Smooth muscle cell (in vitro differentiated cells): ENCODE measurements around the gene ABCG2. TPM values are rescaled to one million over a fixed set of nuclear protein-coding genes. Genes with fewer than 3 reads are reported as not detected.

Experiments used
- DNase-seq: peaks from one replicate; lab custom pipeline; 2025; ENCODE audit not compliant: unreplicated experiment; lab: John Stamatoyannopoulos, UW
- H2AFZ ChIP-seq: fragments of 200-600 bp; sonication (generic); 2 replicates; pipeline ENCODE4 v1.6.0; 2016; ENCODE audit warnings: antibody characterized with exemption, low read depth, mild to moderate bottlenecking
- H3F3A ChIP-seq: fragments of 200-600 bp; sonication (generic); 2 replicates; pipeline ENCODE4 v1.6.0; 2017; ENCODE audit warnings: antibody characterized with exemption, low read depth
- H3K27ac ChIP-seq: fragments of 200-600 bp; sonication (generic); 2 replicates; pipeline ENCODE4 v1.5.1; 2016; ENCODE audit warnings: low read depth, mild to moderate bottlenecking
- H3K27me3 ChIP-seq: fragments of 200-600 bp; sonication (generic); 2 replicates; pipeline ENCODE4 v1.6.1; 2016; ENCODE audit warnings: low read depth, mild to moderate bottlenecking
- H3K36me3 ChIP-seq: fragments of 200-600 bp; sonication (generic); 2 replicates; pipeline ENCODE4 v1.5.1; 2016; ENCODE audit warnings: low read depth
- H3K4me1 ChIP-seq: fragments of 200-600 bp; sonication (generic); 2 replicates; pipeline ENCODE4 v1.5.1; 2016; ENCODE audit warnings: low read depth
- H3K4me2 ChIP-seq: fragments of 200-600 bp; sonication (generic); 2 replicates; pipeline ENCODE4 v1.6.0; 2016; ENCODE audit warnings: mild to moderate bottlenecking
- H3K4me3 ChIP-seq: fragments of 200-600 bp; sonication (generic); 2 replicates; pipeline ENCODE4 v1.5.1; 2016; ENCODE audit warnings: mild to moderate bottlenecking
- H3K79me2 ChIP-seq: fragments of 200-600 bp; sonication (generic); 2 replicates; pipeline ENCODE4 v1.6.0; 2016; ENCODE audit warnings: low read depth, mild to moderate bottlenecking
- H3K9ac ChIP-seq: fragments of 200-600 bp; sonication (generic); 2 replicates; pipeline ENCODE4 v1.6.0; 2016; ENCODE audit warnings: low read depth
- H3K9me3 ChIP-seq: fragments of 200-600 bp; sonication (generic); replicated peaks from 2 replicates; pipeline ENCODE4 v1.5.1; 2016; ENCODE audit warnings: low read depth
- H4K20me1 ChIP-seq: fragments of 200-600 bp; sonication (generic); 2 replicates; pipeline ENCODE4 v1.6.0; 2016; ENCODE audit warnings: low read depth
- CTCF ChIP-seq: fragments of 200-600 bp; sonication (generic); IDR thresholded peaks from 2 replicates; pipeline ENCODE4 v1.5.1; 2017; ENCODE audit warnings: borderline replicate concordance, mild to moderate bottlenecking, antibody characterized with exemption; ENCODE audit not compliant: insufficient read depth, poor library complexity, severe bottlenecking
- WGBS: methylation state at CpG from one replicate; pipeline ENCODE4 v1.1.7; 2016; ENCODE audit warnings: low lambda C conversion rate; 5-methylcytosine and 5-hydroxymethylcytosine counted together
- polyA plus RNA-seq: library from polyadenylated mRNA; unstranded; fragments of >200 nt; fragmentation: Nextera tagmentation; extraction: Ambion mirVana; gene quantifications from 2 replicates; pipeline ENCODE4 v1.2.1, GENCODE V29; 2016
- total RNA-seq: library from RNA; depleted of rRNA; stranded (reverse); fragments of >200 nt; gene quantifications from 2 replicates; pipeline ENCODE4 v1.2.3, GENCODE V29; 2014

The ABCG2 gene
- total and polyA plus RNA-seq, 2 experiments from 2014 or later, result 0.42 to 2.5 TPM

- no peaks in the 10 kb centered on the region for H3F3A ChIP-seq
- H3K27ac ChIP-seq, result no peak overlapping the region
- no peak for TF ChIP-seq CTCF
- H3K4me1 ChIP-seq, result no peaks in the 10 kb centered on the region
- H4K20me1 ChIP-seq, result no peaks in the 10 kb centered on the region
- no peak overlapping the region for H3K9ac ChIP-seq
- H3K4me3 ChIP-seq, result no peak overlapping the region
- WGBS, result 87% methylated on average over 3 of the region's 3 CpGs
- no peaks in the 10 kb centered on the region for H3K79me2 ChIP-seq
- H3K9me3 ChIP-seq, result no peaks in the 10 kb centered on the region
- no peak for DNase-seq
- no peaks in the 10 kb centered on the region for H3K36me3 ChIP-seq
- no peak overlapping the region for H3K4me2 ChIP-seq
- H3K27me3 ChIP-seq, result no peaks in the 10 kb centered on the region
- H2AFZ ChIP-seq, result no peak overlapping the region
These were observed 22.2 kb downstream of the ABCG2 start for GRCh38 chr4:88136249-88136648.

DNA sequence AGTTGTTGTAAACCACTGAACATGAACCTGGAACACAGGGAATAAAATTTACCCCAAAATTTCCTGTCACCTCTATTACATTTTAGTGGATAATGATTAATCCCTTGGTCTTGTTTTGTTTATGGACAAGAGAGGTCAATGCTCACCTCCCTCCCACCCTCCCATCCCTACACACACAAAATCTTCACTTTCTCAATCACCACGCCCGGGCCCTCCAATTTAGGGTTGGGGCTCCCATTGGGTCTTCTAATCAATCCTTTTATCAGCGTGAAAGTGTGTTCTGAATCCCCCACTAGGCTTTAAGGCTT lies 23.1 kb downstream of the ABCG2 start:
- H3K27ac ChIP-seq, result no peak overlapping the region
- no peak for TF ChIP-seq CTCF
- no peak overlapping the region for H3K4me2 ChIP-seq
- H3K9me3 ChIP-seq, result no peaks in the 10 kb centered on the region
- no peaks in the 10 kb centered on the region for H4K20me1 ChIP-seq
- WGBS, result 81% methylated on average over 3 of the region's 3 CpGs
- H3K4me1 ChIP-seq, result no peaks in the 10 kb centered on the region
- H2AFZ ChIP-seq, result no peak overlapping the region
- DNase-seq, result no peak
- no peaks in the 10 kb centered on the region for H3K36me3 ChIP-seq
- no peaks in the 10 kb centered on the region for H3K27me3 ChIP-seq
- no peaks in the 10 kb centered on the region for H3F3A ChIP-seq
- H3K4me3 ChIP-seq, result no peak overlapping the region
- H3K79me2 ChIP-seq, result no peaks in the 10 kb centered on the region
- H3K9ac ChIP-seq, result no peak overlapping the region

DNA sequence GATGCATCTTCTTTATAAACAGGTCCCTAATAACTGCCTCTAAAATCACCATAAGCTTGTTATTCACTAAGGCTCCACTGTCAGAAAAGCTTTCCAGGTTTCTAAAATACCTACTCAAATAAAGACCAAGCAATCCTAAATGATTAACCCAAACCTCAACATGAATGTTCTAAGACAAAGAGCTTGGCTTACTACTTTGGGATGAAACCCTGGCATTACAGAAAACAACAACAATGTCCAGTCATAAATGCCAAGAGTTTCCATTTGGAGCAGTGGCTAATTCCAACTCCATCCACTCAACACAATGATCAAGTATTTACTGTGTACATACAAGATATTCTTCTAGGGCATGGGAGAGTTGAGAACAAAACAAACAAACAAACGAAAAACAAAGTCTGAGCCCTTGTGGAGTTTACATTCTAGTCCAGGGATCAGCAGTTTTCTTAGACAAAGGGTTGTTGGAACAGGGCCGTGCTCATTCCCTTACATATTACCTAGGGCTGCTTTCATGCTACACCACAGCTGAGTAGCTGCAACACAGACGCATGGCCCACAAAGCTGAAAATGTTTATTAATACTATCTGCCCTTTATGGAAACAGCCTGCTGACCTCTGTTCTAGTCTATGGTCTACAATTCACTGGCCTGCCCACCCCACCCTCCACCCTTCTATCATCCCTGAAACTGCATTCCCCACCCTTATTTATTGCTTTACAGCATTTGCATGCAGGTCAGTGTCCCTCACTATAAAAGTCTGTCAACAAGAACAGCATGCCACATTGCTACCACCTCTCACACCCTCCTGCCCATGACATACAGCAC lies 23.7 kb downstream of the ABCG2 start:
- H4K20me1 ChIP-seq, result no peaks in the 10 kb centered on the region
- no peaks in the 10 kb centered on the region for H3K79me2 ChIP-seq
- no peak for DNase-seq
- no peaks in the 10 kb centered on the region for H3F3A ChIP-seq
- 93% methylated on average over 3 of the region's 3 CpGs for WGBS
- no peak overlapping the region for H2AFZ ChIP-seq
- H3K27me3 ChIP-seq, result no peaks in the 10 kb centered on the region
- H3K9me3 ChIP-seq, result no peaks in the 10 kb centered on the region
- no peak overlapping the region for H3K9ac ChIP-seq
- H3K4me1 ChIP-seq, result no peaks in the 10 kb centered on the region
- no peaks in the 10 kb centered on the region for H3K36me3 ChIP-seq
- no peak overlapping the region for H3K4me3 ChIP-seq
- no peak overlapping the region for H3K27ac ChIP-seq
- H3K4me2 ChIP-seq, result no peak overlapping the region
- no peak for TF ChIP-seq CTCF

DNA sequence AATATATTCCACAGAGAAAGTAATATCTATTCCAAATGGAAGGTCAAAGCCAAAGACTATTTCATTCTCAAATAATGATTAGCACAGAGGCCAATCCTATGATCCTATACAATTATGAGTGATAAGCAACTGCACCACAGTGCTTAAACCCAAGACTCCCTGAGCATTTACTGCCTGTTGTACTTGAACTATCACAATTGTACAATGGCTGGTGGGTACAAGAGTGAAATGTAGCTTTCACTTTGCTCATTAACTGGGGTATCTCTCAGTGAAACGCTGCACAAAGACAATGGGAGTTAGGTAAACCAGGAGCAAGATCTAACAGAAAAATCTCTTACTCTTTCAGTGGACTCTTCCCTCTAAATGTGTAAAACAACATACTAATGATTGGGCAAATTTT lies 24.3 kb downstream of the ABCG2 start:
- no peak overlapping the region for H3K27ac ChIP-seq
- no peak for TF ChIP-seq CTCF
- no peaks in the 10 kb centered on the region for H3F3A ChIP-seq
- no peak overlapping the region for H2AFZ ChIP-seq
- no peak overlapping the region for H3K4me3 ChIP-seq
- WGBS, result 94% methylated on average over 1 of the region's 1 CpG
- no peaks in the 10 kb centered on the region for H3K9me3 ChIP-seq
- no peak for DNase-seq
- H3K4me2 ChIP-seq, result no peak overlapping the region
- H3K4me1 ChIP-seq, result no peaks in the 10 kb centered on the region
- no peaks in the 10 kb centered on the region for H4K20me1 ChIP-seq
- H3K36me3 ChIP-seq, result no peaks in the 10 kb centered on the region
- no peaks in the 10 kb centered on the region for H3K27me3 ChIP-seq
- H3K79me2 ChIP-seq, result no peaks in the 10 kb centered on the region
- H3K9ac ChIP-seq, result no peak overlapping the region
